GM19238 (cell line): ENCODE data around the gene COX19.
"Not testable (repeated sequence)": the region's sequence is repeated elsewhere in the genome, so short reads cannot be mapped to it uniquely, and the experiment has no call there.

Experiments used
- DNase-seq: peaks from one replicate; pipeline ENCODE4 v3.0.0; 2011; ENCODE audit warnings: low spot score; ENCODE audit not compliant: insufficient read length

Gene COX19

DNA sequence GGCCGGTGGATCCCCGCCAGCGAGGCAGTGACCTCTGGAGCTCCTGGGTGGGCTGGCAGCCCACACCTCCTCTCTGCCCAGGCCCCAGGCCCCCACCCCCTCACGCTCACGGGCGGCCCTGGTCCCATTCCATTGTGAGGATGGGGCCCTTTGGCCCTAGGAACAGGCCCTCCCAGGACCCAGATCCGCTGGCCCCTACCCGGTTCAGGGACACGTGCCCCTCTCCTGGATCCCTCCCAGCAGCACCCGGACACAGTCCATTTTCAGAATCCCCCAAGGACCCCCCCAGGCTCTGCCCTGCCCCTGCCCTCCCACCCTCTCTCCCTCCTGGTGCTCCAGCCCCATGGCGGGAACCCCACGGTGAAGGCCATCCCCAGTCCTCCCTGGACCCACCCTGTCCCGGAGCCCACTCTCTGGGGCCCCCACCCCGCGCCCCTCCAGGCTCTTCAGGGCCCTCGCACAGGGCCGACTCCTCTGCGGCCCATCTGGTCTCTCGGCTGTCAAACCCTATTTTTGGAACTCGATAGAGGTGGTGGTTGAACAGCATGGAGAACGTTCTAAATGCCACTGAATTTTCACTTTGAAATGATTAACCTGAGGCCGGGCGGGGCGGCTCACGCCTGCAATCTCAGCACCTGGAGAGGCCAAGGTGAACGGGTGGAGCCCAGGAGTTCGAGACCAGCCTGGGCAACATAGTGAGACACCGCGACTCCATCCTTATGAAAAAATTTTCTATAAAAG lies 28.9 kb downstream of the COX19 start:
- no peak for DNase-seq

DNA sequence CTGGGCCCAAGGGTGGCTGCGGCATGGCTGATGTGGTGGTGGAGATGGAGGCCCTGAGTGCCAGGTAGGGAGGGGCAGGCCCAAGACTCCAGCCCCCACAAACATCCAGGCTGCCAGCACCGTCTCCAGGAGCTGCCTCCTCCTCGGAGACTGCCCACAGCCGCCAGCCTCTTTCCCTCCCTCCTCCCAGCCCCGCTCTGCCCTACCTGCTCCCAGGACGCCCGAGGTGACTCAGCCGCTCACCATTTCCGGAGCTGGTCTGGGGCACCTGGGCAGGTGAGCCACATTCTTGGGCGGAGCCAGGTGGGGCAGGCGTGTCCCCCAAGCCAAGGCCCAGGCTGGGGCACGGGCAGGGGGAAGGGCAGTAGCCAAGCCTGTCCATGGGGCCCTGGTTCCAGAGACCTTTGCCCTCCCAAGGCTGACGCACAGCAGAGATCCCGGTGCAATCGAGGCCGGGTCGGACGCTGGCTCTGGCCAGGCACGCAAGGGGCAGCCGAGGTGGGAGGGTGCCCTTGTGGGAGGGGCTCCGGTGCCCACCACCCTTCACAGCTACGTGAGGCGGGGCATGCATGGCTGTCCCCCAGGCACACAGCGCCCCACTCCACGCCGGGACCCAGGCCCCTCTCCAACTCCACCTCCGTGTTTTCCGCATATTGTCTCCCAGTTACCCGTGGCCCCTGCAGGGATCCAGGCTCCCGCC lies 29.6 kb downstream of the COX19 start:
- no peak for DNase-seq

DNA sequence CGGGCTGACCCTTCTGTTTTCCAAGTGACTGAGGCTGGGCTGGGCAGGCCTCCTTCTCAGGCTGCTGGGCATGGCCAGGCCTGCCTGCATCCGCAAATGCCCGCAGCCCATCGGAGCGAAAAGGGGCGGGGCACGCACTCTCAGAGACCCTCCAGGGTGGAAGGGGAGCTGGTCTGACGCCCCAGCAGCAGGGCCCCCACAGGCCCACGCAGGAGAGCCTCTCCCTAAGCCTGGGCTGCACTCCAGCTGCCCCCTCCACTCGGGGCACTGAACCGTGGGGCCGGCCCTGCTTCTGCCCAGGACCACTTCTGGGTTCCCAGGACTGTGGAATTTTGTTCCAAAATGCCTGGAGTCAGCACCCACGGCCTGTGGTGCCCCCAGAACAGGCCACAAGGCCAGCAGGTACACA lies 30.2 kb downstream of the COX19 start:
- DNase-seq, result no peak

DNA sequence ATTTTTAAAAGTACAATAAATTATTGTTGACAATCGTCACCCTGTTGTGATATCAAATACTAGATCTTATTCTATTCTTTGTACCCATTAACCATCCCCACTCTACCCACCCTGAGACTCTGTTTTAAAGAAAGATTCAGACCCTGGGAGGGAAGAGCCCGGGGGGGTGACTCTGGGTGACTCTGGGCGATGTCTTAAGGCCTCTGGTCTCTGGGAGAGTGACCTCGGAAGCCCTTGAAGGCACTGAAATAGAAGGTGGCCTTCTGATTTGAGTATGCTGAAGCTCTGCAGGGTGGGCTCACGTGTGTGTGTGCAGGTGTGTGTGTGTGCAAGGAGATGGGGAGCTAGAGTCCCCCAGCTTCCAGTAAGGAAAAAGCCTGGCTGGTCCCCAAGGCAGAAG lies 30.6 kb downstream of the COX19 start:
- no peak for DNase-seq

DNA sequence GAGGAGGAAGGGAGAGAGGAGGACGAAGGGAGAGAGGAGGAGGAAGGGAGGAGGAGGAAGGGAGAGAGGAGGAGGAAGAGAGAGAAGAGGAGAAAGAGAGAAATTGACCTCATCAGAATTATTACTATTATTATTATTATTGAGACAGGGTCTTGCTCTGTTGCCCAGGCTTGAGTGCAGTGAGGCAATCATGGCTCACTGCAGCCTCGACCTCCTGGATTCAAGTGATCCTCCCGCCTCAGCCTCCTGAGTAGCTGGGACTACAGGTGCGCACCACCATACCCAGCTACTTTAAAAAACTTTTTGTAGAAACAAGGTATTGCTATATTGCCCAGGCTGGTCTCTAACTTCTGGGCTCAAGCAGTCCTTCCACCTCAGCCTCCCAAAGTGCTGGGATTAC lies 31.6 kb downstream of the COX19 start:
- not testable (repeated sequence) for DNase-seq

DNA sequence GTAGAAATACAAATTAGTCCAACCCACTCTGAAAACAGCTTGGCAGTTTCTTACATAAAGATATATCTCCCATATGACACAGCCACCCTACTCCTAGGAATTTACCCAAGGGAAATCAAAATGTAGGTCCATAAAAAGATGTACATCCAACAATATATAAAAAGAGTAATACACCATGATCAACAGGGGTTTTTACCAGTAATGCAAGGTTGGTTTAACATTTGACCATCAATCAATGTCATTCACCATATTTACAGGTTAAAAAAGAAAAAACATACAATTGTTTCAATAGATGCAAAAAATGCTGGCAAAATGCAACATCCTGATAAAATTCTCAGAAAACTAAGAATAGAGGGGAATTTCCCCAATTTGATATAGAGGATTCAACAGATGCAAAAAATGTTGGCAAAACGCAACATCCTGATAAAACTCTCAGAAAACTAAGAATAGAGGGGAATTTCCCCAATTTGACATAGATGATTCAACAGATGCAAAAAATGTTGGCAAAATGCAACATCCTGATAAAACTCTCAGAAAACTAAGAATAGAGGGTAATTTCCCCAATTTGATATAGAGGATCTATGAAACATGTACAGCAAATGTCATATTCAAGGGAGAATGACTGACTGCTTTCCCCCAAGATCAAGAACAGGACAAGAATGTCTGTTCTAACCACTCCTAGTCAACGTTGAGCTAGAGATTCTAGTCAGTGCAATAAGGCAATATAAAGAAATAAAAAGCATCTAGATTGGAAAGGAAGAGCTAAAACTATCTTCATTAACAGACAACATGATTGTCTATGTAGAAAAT lies 34.5 kb downstream of the COX19 start:
- no peak for DNase-seq

DNA sequence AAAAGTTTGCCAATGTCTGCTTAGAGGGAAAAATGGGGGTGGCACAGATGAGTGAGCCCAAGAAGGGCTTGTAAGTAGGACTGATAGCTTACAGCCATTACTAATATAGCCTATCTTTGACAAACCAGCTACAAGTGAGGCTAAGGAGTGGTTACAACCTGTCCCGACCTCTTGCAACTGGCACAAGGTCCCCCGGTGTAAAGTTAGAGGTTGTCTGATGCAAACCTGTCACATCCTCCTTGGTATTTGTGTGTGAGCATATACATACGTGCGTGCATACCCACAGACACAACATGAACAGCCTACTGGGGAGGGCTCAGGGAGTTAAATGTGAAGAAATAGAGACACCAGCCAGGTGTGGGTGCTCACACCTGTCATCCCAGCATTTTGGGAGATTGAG lies 35.5 kb downstream of the COX19 start:
- DNase-seq, result no peak

DNA sequence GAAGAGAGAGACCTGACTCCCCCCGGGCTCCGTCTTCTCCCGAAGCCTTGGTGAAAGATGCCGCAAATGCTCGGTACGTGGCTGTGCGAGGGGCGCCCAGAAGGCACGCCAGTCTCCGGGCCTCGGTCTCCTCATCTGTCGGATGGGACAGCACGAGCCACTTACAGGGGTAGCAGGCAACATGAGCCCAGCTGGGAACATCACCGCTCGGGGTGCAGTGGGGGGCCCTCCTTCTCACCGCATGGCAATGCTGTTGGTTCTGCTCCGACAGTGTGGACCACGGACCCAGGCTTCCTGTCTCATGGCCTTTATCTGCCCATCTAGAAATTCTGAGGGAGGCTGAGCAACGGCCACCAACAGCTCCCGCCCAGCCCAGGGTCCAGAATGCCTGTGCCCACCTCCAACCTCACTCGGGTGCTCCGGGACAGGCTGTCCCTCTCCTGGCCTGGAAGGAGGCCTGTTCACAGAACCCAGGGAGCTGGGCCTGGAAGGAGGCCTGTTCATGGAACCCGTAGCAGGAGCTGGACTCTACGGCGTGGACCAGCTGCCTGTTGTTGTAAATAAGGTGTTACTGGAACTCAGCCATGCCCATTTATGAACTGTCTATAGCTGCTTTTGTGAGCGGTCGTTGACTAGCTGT lies 36.7 kb downstream of the COX19 start:
- DNase-seq, result no peak

DNA sequence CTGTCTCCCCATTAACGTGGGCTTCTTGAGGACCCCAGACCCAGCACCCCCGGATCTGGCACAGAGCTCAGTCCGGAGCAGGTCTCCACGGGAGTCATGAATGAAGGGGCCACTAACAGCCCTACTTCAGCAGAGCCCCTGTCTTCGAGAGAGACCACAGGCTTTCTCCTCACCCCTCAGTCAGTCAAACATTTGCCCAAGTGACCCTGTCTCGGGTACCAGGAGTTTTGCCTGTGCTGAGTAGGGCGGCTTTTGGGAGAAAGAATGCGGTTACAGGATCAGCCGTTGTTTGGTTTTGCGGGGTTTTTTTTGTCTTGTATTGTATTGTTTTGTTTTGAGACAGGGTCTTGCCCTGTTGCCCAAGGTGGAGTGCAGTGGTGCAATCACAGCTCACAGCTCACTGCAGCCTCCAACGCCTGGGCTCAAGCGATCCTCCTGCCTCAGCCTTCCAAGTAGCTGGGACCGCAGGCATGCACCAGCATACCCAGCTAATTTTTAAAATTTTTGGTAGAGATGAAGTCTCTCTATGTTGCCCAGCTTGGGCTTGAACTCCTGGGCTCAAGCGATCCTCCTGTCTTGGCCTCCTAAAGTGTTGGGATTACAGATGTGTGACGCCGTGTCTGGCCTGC lies 37.4 kb downstream of the COX19 start:
- DNase-seq, result no peak

DNA sequence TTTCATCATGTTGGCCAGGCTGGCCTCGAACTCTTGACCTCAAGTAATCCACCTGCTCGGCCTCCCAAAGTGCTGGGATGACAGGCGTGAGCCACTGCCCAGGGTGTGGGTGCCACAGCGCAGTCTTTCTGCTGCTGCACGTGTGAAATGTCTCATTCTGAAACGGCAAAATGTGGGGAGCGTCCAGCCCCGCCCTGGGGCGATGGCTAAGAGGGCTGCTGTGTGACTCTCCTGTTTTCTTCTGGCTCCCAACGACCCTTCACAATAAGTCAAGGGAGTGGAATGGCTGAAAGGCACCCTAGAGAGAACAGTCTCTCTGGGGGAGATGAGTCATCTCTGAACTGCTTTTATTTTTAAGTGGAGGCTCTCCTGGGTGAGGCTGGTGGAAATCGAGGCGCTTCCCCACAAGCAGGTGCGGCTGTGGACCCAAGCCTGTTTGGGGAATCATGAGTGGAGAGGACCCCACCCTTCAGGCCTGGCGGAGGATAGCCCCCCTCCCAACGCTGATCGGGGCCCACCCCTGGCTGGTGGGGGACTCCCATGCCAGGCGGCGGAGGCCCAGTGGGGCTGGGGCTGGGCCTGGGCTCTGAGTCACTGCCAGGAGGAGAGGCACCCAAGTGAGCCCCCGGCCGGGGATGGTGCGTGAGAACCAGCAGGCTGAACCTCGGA lies 38.8 kb downstream of the COX19 start:
- peak; percentile 88 for DNase-seq

DNA sequence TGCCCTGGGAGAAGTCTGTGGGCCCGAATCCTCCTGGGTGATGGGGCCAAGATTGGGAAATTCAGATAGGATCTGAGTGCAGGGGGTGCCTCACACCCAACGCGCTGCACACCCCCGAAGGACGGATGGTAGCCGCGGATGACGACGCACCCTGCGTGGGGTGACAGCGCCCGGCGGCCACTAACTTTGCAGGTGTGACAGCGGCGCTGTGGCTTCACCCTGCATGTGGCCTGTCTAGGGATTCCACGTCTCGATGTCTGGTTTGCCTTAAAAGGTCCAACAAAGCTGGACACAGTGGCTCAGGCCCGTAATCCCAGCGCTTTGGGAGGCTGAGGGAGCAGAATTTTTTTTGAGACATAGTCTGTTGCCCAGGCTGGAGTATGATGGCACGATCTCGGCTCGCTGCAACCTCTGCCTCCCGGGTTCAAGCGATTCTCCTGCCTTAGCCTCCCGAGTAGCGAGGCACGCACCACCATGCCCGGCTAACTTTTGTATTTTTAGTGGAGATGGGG lies 39.4 kb downstream of the COX19 start:
- DNase-seq, result no peak

DNA sequence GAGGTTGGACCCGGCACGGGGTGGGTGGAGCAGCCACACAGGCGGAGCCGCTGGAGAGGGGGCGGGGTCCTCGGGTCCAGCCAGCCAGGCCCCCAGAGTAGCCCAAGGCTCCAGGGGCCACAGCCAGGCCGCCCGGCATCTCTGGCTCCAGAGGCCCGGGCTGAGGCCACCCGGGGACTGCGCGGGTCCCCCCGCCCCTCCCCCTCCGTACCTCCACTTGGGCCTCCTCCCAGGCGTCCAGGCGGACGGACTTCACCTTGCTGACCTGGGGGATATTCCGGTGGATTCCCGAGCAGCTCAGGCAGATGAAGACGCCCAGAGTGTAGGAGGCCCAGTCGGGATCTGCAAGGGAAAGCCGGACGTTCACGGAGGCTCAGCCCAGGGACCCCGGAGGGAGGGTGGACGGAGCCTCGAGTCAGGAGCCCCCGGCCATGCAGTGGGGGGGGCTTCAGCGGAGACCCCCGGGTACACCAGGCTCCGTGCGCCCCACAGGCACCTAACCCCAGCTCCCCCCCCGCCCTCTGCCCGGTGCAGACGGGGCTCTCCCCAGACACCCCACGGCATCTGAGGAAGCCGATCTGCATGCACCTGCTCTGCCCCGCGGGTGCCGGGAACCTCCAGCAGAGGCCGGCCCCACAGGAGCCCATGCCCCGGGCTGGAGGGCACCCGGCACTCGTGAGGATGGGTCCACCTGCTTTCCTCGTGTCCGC lies 40.0 kb downstream of the COX19 start:
- no peak for DNase-seq

DNA sequence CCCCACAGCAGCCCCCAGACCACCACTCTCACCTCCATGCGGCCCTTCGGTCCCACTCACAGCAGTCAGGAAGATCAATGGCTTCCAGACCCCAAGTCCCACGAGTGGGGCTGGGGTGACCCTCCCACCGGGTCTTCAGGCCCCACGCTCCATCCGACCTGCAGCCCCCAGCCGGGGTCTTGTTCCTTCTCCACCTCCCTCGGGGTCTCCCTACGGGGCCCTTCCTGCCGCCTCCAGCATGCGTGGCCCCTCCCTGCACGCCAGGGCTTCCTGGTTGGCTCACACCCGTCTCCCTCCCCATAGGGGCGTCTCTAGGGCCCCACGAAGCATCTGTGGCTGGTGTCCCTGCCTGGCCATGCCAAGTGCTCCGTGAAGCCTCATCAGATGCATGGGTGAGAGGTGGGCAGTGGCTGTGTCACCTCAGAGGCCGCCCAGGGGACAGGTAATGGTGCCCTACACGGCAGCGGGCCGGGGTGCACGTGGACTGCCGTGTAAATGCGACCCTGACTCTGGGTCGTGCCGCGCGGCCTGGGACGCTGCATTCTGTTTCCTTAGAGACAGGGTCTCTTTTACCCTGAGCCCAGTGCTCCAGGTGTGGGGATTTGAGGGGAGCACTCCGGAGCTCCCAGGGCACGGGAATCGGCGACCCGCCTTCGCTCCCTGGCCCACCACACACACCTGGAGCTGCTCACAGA lies 40.7 kb downstream of the COX19 start:
- DNase-seq, result no peak

DNA sequence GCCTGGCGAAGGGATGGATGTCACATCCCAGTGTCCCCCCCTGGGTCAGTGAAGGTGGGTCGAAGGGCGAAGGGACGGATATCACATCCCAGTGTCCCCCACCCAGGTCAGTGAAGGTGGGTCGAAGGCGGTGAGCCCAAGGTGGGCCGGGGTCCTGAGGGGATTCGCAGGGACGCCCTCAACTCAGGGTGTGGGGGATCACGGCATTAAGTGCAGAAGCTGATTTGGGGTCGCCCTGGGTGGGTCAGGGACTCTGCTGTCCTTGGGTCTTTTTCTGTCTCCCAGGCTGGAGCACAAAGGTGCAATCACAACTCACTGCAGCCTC lies 42.7 kb downstream of the COX19 start:
- DNase-seq, result no peak

DNA sequence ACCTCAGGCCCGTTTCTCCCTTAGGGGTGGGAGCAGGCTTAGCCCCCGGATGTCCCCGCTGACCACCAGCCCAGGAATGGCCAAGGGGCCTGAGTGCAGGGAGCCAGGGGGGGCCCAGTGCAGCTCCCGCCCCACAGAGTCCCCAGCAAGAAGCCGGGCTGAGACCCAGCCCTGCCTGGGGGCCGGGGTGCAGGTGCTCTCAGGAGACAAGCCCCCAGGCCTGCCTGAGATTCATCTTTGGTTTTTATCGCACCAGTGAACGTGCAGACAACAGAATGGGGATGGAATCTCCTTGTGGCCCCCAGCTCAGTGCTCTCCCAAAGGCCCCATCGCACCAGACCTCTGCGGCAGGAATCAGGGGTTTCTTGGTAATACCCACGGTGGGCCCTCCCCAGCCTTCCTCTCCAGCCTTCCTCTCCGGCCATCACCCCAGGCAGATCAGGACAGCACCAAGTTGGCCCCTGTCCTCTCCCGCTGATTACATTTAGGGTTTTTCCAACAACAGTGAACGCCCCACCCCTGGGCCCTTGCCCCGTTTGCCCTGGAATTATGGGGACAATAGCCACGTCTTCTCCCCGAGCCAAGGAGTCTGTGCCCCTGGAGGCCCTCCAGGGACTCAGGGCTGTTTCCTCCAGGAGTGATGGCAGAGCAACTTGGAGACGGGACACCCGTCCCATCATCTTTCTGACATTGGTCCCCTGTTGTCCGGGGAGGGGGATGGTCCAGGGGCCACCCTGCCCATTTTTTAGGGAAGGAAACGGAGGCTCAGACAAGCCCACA lies 43.3 kb downstream of the COX19 start:
- no peak for DNase-seq

DNA sequence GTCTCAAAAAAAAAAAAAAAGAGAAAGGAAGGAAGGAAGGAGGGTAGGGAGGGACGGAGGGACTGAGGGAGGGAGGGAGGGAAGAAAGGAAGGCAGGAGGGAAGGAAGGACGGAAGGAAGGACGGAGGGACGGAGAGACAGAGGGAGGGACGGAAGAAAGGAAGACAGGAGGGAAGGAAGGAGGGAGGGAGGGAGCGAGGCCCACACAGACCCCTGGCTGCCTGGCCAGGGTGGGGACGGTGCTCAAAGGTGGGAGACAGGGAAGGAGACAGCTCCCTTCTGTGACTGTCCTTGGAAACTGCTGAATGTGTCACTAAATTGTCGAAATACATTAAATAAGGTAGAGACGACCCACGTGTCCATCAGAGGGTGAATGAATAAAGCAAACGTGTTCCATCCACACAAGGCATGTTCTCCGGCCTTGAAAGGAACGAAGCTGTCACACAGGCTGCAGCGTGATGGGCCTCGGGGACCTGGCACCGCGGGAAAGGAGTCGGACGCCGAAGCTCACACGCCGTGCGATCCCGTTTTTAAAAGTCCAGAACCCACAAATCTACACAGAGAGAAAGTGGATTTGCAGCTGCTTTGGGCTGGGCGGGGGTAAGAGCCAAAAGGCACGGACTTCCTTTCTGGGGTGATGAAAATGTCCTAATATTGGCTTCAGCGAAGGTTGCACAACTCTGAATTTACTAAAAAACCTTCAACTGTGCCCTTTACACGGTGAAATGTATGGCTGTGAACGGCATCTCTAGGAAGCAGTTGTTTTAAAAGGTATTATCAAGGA lies 44.2 kb downstream of the COX19 start:
- DNase-seq, result no peak

DNA sequence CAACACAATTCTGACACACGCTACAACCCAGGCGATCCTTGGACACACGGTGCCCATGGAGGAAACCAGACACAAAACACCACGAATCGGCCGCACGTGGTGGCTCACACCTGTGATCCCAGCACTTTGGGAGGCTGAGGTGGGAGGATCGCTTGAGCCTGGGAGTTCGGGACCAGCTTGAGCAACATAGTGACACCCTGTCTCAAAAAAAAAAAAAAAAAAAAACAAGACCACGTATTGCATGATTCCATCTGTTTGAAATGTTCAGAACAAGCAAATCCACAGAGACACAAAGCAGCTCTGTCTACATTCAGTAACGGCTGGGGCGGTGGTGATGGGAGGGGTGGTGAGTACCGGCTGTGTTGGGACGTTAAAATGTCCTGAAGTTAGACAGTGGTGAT lies 46.0 kb downstream of the COX19 start:
- DNase-seq, result no peak
